Thyroid gland (tissue), 4 donors: ENCODE measurements around the gene DEPDC1. TPM values are rescaled to one million over a fixed set of nuclear protein-coding genes. Genes with fewer than 3 reads are reported as not detected.
"Not testable (repeated sequence)": the region's sequence is repeated elsewhere in the genome, so short reads cannot be mapped to it uniquely, and the experiment has no call there.

ENCODE experiments used
- DNase-seq, 2 donors: peaks; one replicate each; pipeline ENCODE4 v3.0.0-alpha.2; 2019
- H3K27ac ChIP-seq, 3 donors: fragments of 200-600 bp; sonication (generic); 1 replicate in 2 of 3; 2 replicates in 1 of 3; pipeline ENCODE4 v1.5.1; 2016 to 2019; ENCODE audit warnings: mild to moderate bottlenecking in 1 of 3, moderate library complexity in 1 of 3
- H3K27me3 ChIP-seq: fragments of 200-600 bp; sonication (generic); one replicate; pipeline ENCODE4 v1.5.1; 2019
- H3K36me3 ChIP-seq, 2 donors: fragments of 200-600 bp; sonication (generic); one replicate each; pipeline ENCODE4 v1.5.1; 2016 to 2019
- H3K4me1 ChIP-seq, 2 donors: fragments of 200-600 bp; sonication (generic); one replicate each; pipeline ENCODE4 v1.5.1; 2017 to 2019
- H3K4me3 ChIP-seq, 3 donors: fragments of 200-600 bp; sonication (generic); replicated peaks in 1 of 3; 1 replicate in 2 of 3; 2 replicates in 1 of 3; pipeline ENCODE4 v1.5.1; 2016; ENCODE audit warnings: mild to moderate bottlenecking in 1 of 3
- H3K9me3 ChIP-seq: fragments of 200-600 bp; sonication (generic); one replicate; pipeline ENCODE4 v1.5.1; 2017
- POLR2A ChIP-seq, 2 donors: fragments of 450-650 bp; IDR thresholded peaks; one replicate each; pipeline ENCODE4 v1.6.1; 2017; ENCODE audit warnings: antibody characterized with exemption in 2 of 2, mild to moderate bottlenecking in 2 of 2, moderate library complexity in 1 of 2
- WGBS, 2 donors: methylation state at CpG; one replicate each; pipeline ENCODE4 v1.1.5; 2017; 5-methylcytosine and 5-hydroxymethylcytosine counted together
- intact Hi-C: fragments of 100-400 bp; cut with DNase I; formaldehyde crosslinking; loops from one replicate; pipeline ENCODE4 v1.15.1; 2023
- total RNA-seq, 4 donors: library from RNA; depleted of rRNA; stranded (reverse); fragments of >200 nt; gene quantifications; one replicate each; pipeline ENCODE4 v1.2.3, GENCODE V29; 2016
- TF ChIP-seq, protein P1 (sequence below), 6 experiments: fragments of 200-600 bp in 3 of 6; fragments of 450-650 bp in 3 of 6; sonication (generic) in 3 of 6; IDR thresholded peaks; one replicate each; pipeline ENCODE4 v1.5.1; 2016 to 2019; ENCODE audit warnings: antibody characterized with exemption in 6 of 6, mild to moderate bottlenecking in 2 of 6, inconsistent platforms in 1 of 6, moderate library complexity in 1 of 6

The DEPDC1 gene
- total RNA-seq, 4 donors from 2014 or later = 0.11 to 0.27 (median 0.13) TPM; not detected in 1

DNA sequence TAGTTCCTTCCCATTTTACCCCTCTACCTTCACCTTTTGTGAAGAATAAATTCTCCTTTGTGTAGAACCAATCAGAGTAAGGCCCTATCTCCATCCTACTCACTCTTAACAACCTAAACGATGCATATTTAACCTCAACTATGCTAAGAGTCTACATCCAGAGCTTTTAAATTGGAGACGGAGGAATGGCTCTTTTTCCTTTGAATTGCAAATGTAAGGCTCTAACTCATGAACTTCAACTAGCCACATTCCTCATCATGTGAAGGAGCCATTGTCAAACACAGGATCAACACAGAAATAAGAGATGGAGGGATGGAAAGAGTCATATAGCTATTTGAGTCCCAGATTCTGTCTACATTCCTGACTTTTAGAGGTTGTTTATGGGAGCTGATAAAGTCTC lies 18.2 kb downstream of the DEPDC1 start:
- DNase-seq = no peak
- Histone ChIP-seq H3K4me1 (peaks cover 0 to 4% of the 10 kb centered on the region in 2 donors), H3K9me3 (no peaks in the 10 kb centered on the region), H3K27me3 (no peaks in the 10 kb centered on the region), H3K27ac (no peak overlapping the region), H3K4me3 (no peak overlapping the region), H3K36me3 (no peaks in the 10 kb centered on the region)
- WGBS, 2 donors = 96 to 97% methylated on average over 2 of the region's 2 CpGs
- intact Hi-C loops = no loop called here
- TF ChIP-seq, protein P1, sequence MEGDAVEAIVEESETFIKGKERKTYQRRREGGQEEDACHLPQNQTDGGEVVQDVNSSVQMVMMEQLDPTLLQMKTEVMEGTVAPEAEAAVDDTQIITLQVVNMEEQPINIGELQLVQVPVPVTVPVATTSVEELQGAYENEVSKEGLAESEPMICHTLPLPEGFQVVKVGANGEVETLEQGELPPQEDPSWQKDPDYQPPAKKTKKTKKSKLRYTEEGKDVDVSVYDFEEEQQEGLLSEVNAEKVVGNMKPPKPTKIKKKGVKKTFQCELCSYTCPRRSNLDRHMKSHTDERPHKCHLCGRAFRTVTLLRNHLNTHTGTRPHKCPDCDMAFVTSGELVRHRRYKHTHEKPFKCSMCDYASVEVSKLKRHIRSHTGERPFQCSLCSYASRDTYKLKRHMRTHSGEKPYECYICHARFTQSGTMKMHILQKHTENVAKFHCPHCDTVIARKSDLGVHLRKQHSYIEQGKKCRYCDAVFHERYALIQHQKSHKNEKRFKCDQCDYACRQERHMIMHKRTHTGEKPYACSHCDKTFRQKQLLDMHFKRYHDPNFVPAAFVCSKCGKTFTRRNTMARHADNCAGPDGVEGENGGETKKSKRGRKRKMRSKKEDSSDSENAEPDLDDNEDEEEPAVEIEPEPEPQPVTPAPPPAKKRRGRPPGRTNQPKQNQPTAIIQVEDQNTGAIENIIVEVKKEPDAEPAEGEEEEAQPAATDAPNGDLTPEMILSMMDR (IDR thresholded peaks at IDR 0.05) = no peak
- no peak for TF ChIP-seq POLR2A (IDR thresholded peaks at IDR 0.05)

DNA sequence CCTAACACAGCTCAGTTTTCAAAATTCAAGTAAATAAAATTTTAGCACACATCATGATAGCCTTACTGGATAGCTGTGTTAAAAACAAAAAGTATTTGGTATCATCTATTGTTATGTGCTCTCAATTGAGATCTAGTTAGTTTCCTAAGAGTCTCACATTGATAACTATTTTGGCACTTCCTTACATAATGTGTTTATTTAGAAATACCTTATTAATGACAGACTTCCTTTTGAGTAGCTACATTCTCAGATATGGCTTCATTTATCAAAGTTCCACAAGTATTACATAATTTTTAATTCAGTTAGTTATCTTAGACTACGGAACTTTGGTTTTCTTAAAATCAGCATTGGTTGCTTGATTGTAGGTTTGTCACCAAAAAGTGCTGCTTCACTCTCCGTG lies 20.3 kb downstream of the DEPDC1 start:
- intact Hi-C loops, H3K9me3 ChIP-seq, H3K4me3 ChIP-seq, H3K4me1 ChIP-seq, H3K27ac ChIP-seq, DNase-seq, H3K27me3 ChIP-seq, H3K36me3 ChIP-seq: not testable (repeated sequence)
- 80 to 88% methylated on average over 2 of the region's 2 CpGs for WGBS, 2 donors

DNA sequence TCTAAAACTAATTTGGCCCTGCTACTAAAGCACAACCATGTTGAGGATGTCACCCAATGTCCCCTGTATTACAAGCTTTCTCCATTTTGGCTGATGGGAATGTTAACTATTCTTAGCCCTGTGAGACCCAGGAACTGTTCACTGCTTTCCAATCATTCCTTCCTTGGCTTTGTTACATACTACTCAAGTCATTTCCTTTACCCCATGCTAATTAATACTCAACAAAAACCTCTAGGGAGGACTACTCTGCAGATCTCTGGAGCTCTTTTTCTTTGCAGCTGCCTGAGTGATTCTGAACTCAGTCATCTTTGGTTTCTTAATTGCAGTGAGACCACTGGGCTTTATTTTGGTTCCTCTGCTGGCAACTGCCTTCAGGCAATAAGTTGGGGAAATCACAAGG lies 23.8 kb downstream of the DEPDC1 start:
- intact Hi-C loops = no loop called here
- H3K27me3 ChIP-seq = no peaks in the 10 kb centered on the region
- H3K4me1 ChIP-seq = peaks cover 0 to 4% of the 10 kb centered on the region in 2 donors
- no peaks in the 10 kb centered on the region for H3K36me3 ChIP-seq
- DNase-seq = no peak
- H3K27ac ChIP-seq = no peak overlapping the region
- no peak overlapping the region for H3K4me3 ChIP-seq
- no peaks in the 10 kb centered on the region for H3K9me3 ChIP-seq
- TF ChIP-seq, protein P1 (IDR thresholded peaks at IDR 0.05) = no peak
- TF ChIP-seq POLR2A (IDR thresholded peaks at IDR 0.05) = no peak

DNA sequence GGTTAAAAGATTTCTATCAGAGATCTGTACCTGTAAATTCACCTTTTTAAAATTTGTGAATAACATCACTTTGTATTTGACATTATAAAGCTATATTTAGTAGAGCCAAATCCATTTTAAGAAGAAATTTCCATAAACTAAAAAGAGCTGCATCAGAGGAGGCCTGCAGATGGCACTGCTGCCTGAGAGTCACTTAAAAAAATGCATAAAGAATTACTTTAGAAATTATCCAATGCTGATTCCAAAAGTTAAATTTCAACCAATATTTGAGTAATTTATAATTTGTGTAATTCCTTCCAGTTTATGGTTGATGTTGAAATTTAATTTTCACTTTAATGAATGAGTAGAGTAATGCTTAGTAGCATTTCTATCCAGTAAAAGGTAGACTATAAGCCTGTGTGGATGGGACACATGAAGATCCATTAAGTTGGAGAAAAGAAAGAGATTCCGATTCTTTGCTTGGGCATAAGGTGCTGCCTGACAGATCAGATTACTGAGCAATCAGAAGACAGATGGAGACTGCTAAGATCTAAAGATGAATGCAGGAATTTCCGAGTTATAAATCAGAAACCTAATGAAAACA lies 26.4 kb downstream of the DEPDC1 start:
- no peaks in the 10 kb centered on the region for H3K36me3 ChIP-seq
- no peaks in the 10 kb centered on the region for H3K27me3 ChIP-seq
- no peaks in the 10 kb centered on the region for H3K9me3 ChIP-seq
- no peak overlapping the region for H3K4me3 ChIP-seq
- intact Hi-C loops = no loop called here
- peaks cover 0 to under 1% of the 10 kb centered on the region in 2 donors for H3K4me1 ChIP-seq
- WGBS, 2 donors = 72 to 77% methylated on average over 2 of the region's 2 CpGs
- no peak for TF ChIP-seq POLR2A (IDR thresholded peaks at IDR 0.05)
- TF ChIP-seq, protein P1 (IDR thresholded peaks at IDR 0.05) = peak in 5 of 6 experiments; percentile 23 to 74 (median 50)
- no peak overlapping the region for H3K27ac ChIP-seq
- DNase-seq = peak; percentile 15 to 32

DNA sequence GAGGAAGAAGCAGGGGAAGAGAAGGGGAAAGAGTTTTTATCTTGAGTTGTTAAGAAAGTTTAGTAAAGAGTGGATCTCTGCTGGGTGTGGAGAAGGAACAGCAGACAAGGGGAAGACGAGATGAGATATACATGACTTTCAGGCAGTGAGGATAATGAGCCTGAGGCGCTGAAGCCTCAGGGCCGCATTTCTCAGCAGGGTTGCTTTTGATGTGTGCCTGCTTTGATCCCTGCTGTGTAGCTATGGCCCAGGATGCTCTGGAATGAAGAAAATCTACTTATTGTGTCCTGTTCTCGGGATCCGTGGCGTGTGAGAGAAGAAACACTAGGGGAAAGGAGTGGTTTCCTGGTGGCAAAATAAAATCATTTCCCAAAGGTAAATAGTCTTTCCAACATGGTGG lies 32.0 kb downstream of the DEPDC1 start:
- Histone ChIP-seq H3K27ac (no peak overlapping the region), H3K36me3 (no peaks in the 10 kb centered on the region), H3K9me3 (no peaks in the 10 kb centered on the region), H3K4me3 (no peak overlapping the region), H3K4me1 (no peaks in the 10 kb centered on the region), H3K27me3 (no peaks in the 10 kb centered on the region)
- 68 to 69% methylated on average over 6 of the region's 6 CpGs for WGBS, 2 donors
- no peak for DNase-seq
- TF ChIP-seq POLR2A (IDR thresholded peaks at IDR 0.05) = no peak
- TF ChIP-seq, protein P1 (IDR thresholded peaks at IDR 0.05) = no peak
- intact Hi-C loops = no loop called here
